H9 (cell line): Measurements from ENCODE around the gene TBL1X. TPM values are rescaled to one million over a fixed set of nuclear protein-coding genes. Genes with fewer than 3 reads are reported as not detected.

Experiments used
- DNase-seq: peaks from one replicate; pipeline ENCODE4 v3.0.0-alpha.2; 2017
- H2AFZ ChIP-seq: one replicate; pipeline ENCODE4 v1.6.1; 2013; ENCODE audit warnings: mild to moderate bottlenecking, low read length, control low read depth, moderate library complexity
- H2AK5ac ChIP-seq: 2 replicates; pipeline ENCODE4 v1.6.1; 2013; ENCODE audit warnings: low read length, control low read depth, mixed read lengths; ENCODE audit not compliant: insufficient read length
- H2BK120ac ChIP-seq: one replicate; pipeline ENCODE4 v1.6.1; 2013; ENCODE audit warnings: low read depth, mild to moderate bottlenecking, low read length, control low read depth, inconsistent platforms; ENCODE audit not compliant: poor library complexity, severe bottlenecking
- H2BK12ac ChIP-seq: 2 replicates; pipeline ENCODE4 v1.6.1; 2013; ENCODE audit warnings: low read length, control low read depth, mixed read lengths, low read depth; ENCODE audit not compliant: insufficient read length
- H2BK15ac ChIP-seq: 2 replicates; pipeline ENCODE4 v1.6.1; 2013; ENCODE audit warnings: low read depth, low read length, control low read depth
- H2BK20ac ChIP-seq: one replicate; pipeline ENCODE4 v1.6.1; 2013; ENCODE audit warnings: low read depth, mild to moderate bottlenecking, low read length, control low read depth, inconsistent platforms; ENCODE audit not compliant: poor library complexity, severe bottlenecking
- H2BK5ac ChIP-seq: 2 replicates; pipeline ENCODE4 v1.6.1; 2013; ENCODE audit warnings: low read length, control low read depth, mixed read lengths; ENCODE audit not compliant: insufficient read length
- H3K14ac ChIP-seq: 2 replicates; pipeline ENCODE4 v1.6.1; 2013; ENCODE audit warnings: low read length, control low read depth; ENCODE audit not compliant: insufficient read depth
- H3K18ac ChIP-seq: 2 replicates; pipeline ENCODE4 v1.6.1; 2013; ENCODE audit warnings: low read depth, mild to moderate bottlenecking, mixed read lengths, low read length, control low read depth; ENCODE audit not compliant: insufficient read length
- H3K23ac ChIP-seq: 2 replicates; pipeline ENCODE4 v1.6.1; 2013; ENCODE audit warnings: low read length, control low read depth, mixed read lengths, low read depth; ENCODE audit not compliant: insufficient read length
- H3K23me2 ChIP-seq: 2 replicates; pipeline ENCODE4 v1.6.1; 2013; ENCODE audit warnings: low read depth, mild to moderate bottlenecking, mixed read lengths, low read length, control low read depth; ENCODE audit not compliant: insufficient read length, poor library complexity, severe bottlenecking
- H3K27ac ChIP-seq: 2 replicates; pipeline ENCODE4 v1.5.1; 2013; ENCODE audit warnings: low read length, control low read depth, mixed read lengths, low read depth; ENCODE audit not compliant: insufficient read length
- H3K27me3 ChIP-seq: 2 replicates; pipeline ENCODE4 v1.6.1; 2013; ENCODE audit warnings: low read length, control low read depth, inconsistent platforms; ENCODE audit not compliant: insufficient read depth
- H3K4ac ChIP-seq: 2 replicates; pipeline ENCODE4 v1.6.1; 2013; ENCODE audit warnings: low read depth, mild to moderate bottlenecking, control low read depth, inconsistent platforms, low read length, moderate library complexity
- H3K4me1 ChIP-seq: 2 replicates; pipeline ENCODE4 v1.6.1; 2013; ENCODE audit warnings: low read length, control low read depth, inconsistent platforms; ENCODE audit not compliant: insufficient read depth
- H3K4me2 ChIP-seq: 2 replicates; pipeline ENCODE4 v1.6.1; 2013; ENCODE audit warnings: low read length, control low read depth, mixed read lengths; ENCODE audit not compliant: insufficient read length, insufficient read depth
- H3K56ac ChIP-seq: 2 replicates; pipeline ENCODE4 v1.6.1; 2013; ENCODE audit warnings: low read depth, mild to moderate bottlenecking, mixed read lengths, low read length, control low read depth; ENCODE audit not compliant: insufficient read length
- H3K79me1 ChIP-seq: 2 replicates; pipeline ENCODE4 v1.6.1; 2013; ENCODE audit warnings: low read depth, mild to moderate bottlenecking, moderate library complexity, low read length, control low read depth, inconsistent platforms; ENCODE audit not compliant: insufficient read depth, poor library complexity, severe bottlenecking
- H3K79me2 ChIP-seq: 2 replicates; pipeline ENCODE4 v1.6.1; 2013; ENCODE audit warnings: low read length, control low read depth, inconsistent platforms; ENCODE audit not compliant: insufficient read depth
- H3K9ac ChIP-seq: 2 replicates; pipeline ENCODE4 v1.6.1; 2013; ENCODE audit warnings: low read length, control low read depth, mixed read lengths; ENCODE audit not compliant: insufficient read length; ENCODE audit errors: extremely low read depth
- H3K9me3 ChIP-seq: one replicate; pipeline ENCODE4 v1.6.1; 2013; ENCODE audit warnings: low read depth, low read length, inconsistent platforms; ENCODE audit not compliant: control insufficient read depth
- H3T11ph ChIP-seq: one replicate; pipeline ENCODE4 v1.6.1; 2013; ENCODE audit warnings: mild to moderate bottlenecking, low read length, control low read depth, inconsistent platforms
- H4K20me1 ChIP-seq: one replicate; pipeline ENCODE4 v1.6.1; 2013; ENCODE audit not compliant: control insufficient read depth, insufficient read length, insufficient read depth
- H4K5ac ChIP-seq: 2 replicates; pipeline ENCODE4 v1.6.1; 2013; ENCODE audit warnings: low read depth, mild to moderate bottlenecking, mixed read lengths, low read length, control low read depth; ENCODE audit not compliant: insufficient read length
- H4K8ac ChIP-seq: replicated peaks from 2 replicates; pipeline ENCODE4 v1.6.1; 2013; ENCODE audit warnings: low read length, control low read depth, mixed read lengths, low read depth; ENCODE audit not compliant: insufficient read length
- H4K91ac ChIP-seq: 2 replicates; pipeline ENCODE4 v1.6.1; 2013; ENCODE audit warnings: low read depth, mild to moderate bottlenecking, moderate library complexity, mixed read lengths, low read length, control low read depth; ENCODE audit not compliant: insufficient read length
- H3K27ac Mint-ChIP-seq, 3 experiments: 2 replicates in 2 of 3; 3 replicates in 1 of 3; pipeline ENCODE4 v1.8.0; 2020 to 2021; ENCODE audit warnings: mixed read lengths in 3 of 3, mild to moderate bottlenecking in 1 of 3, moderate library complexity in 1 of 3
- H3K27me3 Mint-ChIP-seq: 2 replicates; pipeline ENCODE4 v1.8.0; 2021; ENCODE audit warnings: low read depth, mild to moderate bottlenecking, moderate library complexity, mixed read lengths
- H3K36me3 Mint-ChIP-seq, 3 experiments: 2 replicates in 2 of 3; 3 replicates in 1 of 3; pipeline ENCODE4 v1.8.0; 2020 to 2021; ENCODE audit warnings: low read depth in 3 of 3, mixed read lengths in 3 of 3; ENCODE audit not compliant: insufficient read depth in 1 of 3
- H3K4me1 Mint-ChIP-seq, 2 experiments: 2 replicates each; pipeline ENCODE4 v1.8.0; 2020; ENCODE audit warnings: mixed read lengths in 2 of 2
- H3K4me3 Mint-ChIP-seq, 2 experiments: 2 replicates in 1 of 2; 3 replicates in 1 of 2; pipeline ENCODE4 v1.8.0; 2020 to 2021; ENCODE audit warnings: mild to moderate bottlenecking in 2 of 2, mixed read lengths in 2 of 2, moderate library complexity in 1 of 2
- H3K9me3 Mint-ChIP-seq, 2 experiments: 2 replicates in 1 of 2; 3 replicates in 1 of 2; pipeline ENCODE4 v1.8.0; 2020; ENCODE audit warnings: mild to moderate bottlenecking in 2 of 2, mixed read lengths in 2 of 2, moderate library complexity in 1 of 2
- CTCF ChIP-seq: fragments of 200-600 bp; sonication (generic); conservative IDR thresholded peaks from 3 replicates; pipeline ENCODE4 v1.8.0; 2021; ENCODE audit warnings: antibody characterized with exemption, mild to moderate bottlenecking
- WGBS: extraction: QIAGEN DNeasy Blood & Tissue Kit; methylation state at CpG from one replicate; pipeline ENCODE4 v1.1.7; 2013; ENCODE audit warnings: missing lambda C conversion rate, low lambda C conversion rate, mixed read lengths; ENCODE audit not compliant: insufficient read length; ENCODE audit errors: extremely low coverage; 5-methylcytosine and 5-hydroxymethylcytosine counted together
- total RNA-seq: library from RNA; stranded (reverse); gene quantifications from 2 replicates; pipeline ENCODE4 v1.2.1, GENCODE V29; 2021

The TBL1X gene
- total RNA-seq, 1 experiment from 2014 or later: 24.1 TPM

GRCh38 chrX:9606971-9607370 lies 142.1 kb downstream of the TBL1X start:
- Histone ChIP-seq H3K14ac (no peak overlapping the region), H4K8ac (no peak overlapping the region), H4K91ac (no peak overlapping the region), H2AK5ac (no peak overlapping the region), H3K4ac (no peak overlapping the region), H3K23ac (no peak overlapping the region), H3K27ac (no peak overlapping the region), H3K27me3 (no peaks in the 10 kb centered on the region), H2BK12ac (no peak overlapping the region), H3K23me2 (no peaks in the 10 kb centered on the region), H2BK5ac (no peak overlapping the region), H3K9ac (no peak overlapping the region), H2AFZ (no peak overlapping the region), H3K79me2 (no peaks in the 10 kb centered on the region), H4K5ac (no peak overlapping the region), H3K56ac (no peak overlapping the region), H3K79me1 (no peaks in the 10 kb centered on the region), H2BK15ac (no peak overlapping the region), H2BK20ac (no peak overlapping the region), H3K4me2 (no peak overlapping the region), H2BK120ac (no peak overlapping the region), H3K9me3 (no peaks in the 10 kb centered on the region), H3T11ph (no peak overlapping the region), H3K18ac (no peak overlapping the region), H4K20me1 (no peaks in the 10 kb centered on the region), H3K4me1 (no peaks in the 10 kb centered on the region; the same call in 1 of the 2 replicates)
- no CpG with 5 or more reads among the region's 7 CpGs for WGBS
- Mint-ChIP-seq H3K9me3 (peaks cover 7 to 62% of the 10 kb centered on the region in 2 experiments; a peak in 4 of 5 replicates), H3K4me3 (no peak overlapping the region), H3K27me3 (peaks cover 2% of the 10 kb centered on the region; the same call in 1 of the 2 replicates), H3K36me3 (peaks cover 5 to 13% (median 13%) of the 10 kb centered on the region in 3 experiments; a peak in 6 of 7 replicates), H3K4me1 (peaks cover 13 to 32% of the 10 kb centered on the region in 2 experiments), H3K27ac (0 out of 7 replicates have a peak overlapping the region, but pooled peaks of 1 of the 3 experiments have one; percentile 35)
- no peak for TF ChIP-seq CTCF
- no peak for DNase-seq
